Endothelial cell of umbilical vein (primary cell): Measurements from ENCODE around the gene ALG12. TPM values are rescaled to one million over a fixed set of nuclear protein-coding genes. Genes with fewer than 3 reads are reported as not detected.

Experiments used
- BruUV-seq: library from RNA; stranded (reverse); fragments of 400-500 nt; replicated peaks from 2 replicates; lab custom pipeline; 2021; lab: Mats Ljungman, UMichigan
- CTCF ChIA-PET: fragments of 300-600, 350-600 bp; sonication (Branson Sonifier 250); formaldehyde crosslinking; loops from one replicate; lab custom pipeline; 2021; ENCODE audit warnings: antibody characterized with exemption, inconsistent platforms; lab: Charles Lee
- POLR2A ChIA-PET: fragments of 300-600, 350-600 bp; sonication (Branson Sonifier 250); formaldehyde crosslinking; loops from one replicate; lab custom pipeline; 2021; ENCODE audit warnings: antibody characterized with exemption, inconsistent platforms; lab: Charles Lee
- DNase-seq: peaks from one replicate; pipeline ENCODE4 v3.0.0-alpha.2; 2011; ENCODE audit warnings: low read depth, low spot score
- FAIRE-seq: peaks from 2 replicates; lab custom pipeline; 2011; peaks lifted over from hg19 to GRCh38; lab: Jason Lieb, UNC
- H2AFZ ChIP-seq: 2 replicates; pipeline ENCODE4 v1.6.0; 2012; ENCODE audit warnings: low read depth, low read length, control low read depth, inconsistent platforms
- H3K27ac ChIP-seq: 2 replicates; pipeline ENCODE4 v1.5.1; 2011; ENCODE audit warnings: low read depth, mild to moderate bottlenecking, control low read depth, low read length, moderate library complexity; ENCODE audit not compliant: insufficient read depth
- H3K27me3 ChIP-seq, 2 experiments: 2 replicates each; pipeline versions ENCODE4 v1.6.0 to v1.6.1; 2011; ENCODE audit warnings: low read length in 2 of 2, mixed read lengths in 1 of 2; ENCODE audit not compliant: control insufficient read depth in 2 of 2, insufficient read depth in 2 of 2
- H3K36me3 ChIP-seq, 2 experiments: 2 replicates in 1 of 2; 3 replicates in 1 of 2; pipeline ENCODE4 v1.5.1; 2011; ENCODE audit warnings: low read length in 2 of 2, mild to moderate bottlenecking in 1 of 2, moderate library complexity in 1 of 2; ENCODE audit not compliant: control insufficient read depth in 2 of 2, insufficient read depth in 2 of 2; ENCODE audit errors: extremely low read depth in 1 of 2
- H3K4me1 ChIP-seq: 3 replicates; pipeline ENCODE4 v1.5.1; 2011; ENCODE audit warnings: mild to moderate bottlenecking, low read length; ENCODE audit not compliant: control insufficient read depth, insufficient read depth; ENCODE audit errors: extremely low read depth
- H3K4me2 ChIP-seq: 2 replicates; pipeline ENCODE4 v1.6.1; 2011; ENCODE audit warnings: low read length, control low read depth, mixed read lengths; ENCODE audit not compliant: insufficient read depth
- H3K4me3 ChIP-seq, 3 experiments: fragments of 200-600 bp in 1 of 3; sonication (generic), shearing (Covaris generic) in 1 of 3; replicated peaks in 1 of 3; 2 replicates each; pipeline ENCODE4 v1.5.1; 2011 to 2016; ENCODE audit warnings: control low read depth in 3 of 3, low read length in 3 of 3, mild to moderate bottlenecking in 2 of 3, inconsistent platforms in 1 of 3, low read depth in 1 of 3, moderate library complexity in 1 of 3; ENCODE audit not compliant: insufficient read depth in 1 of 3
- H3K79me2 ChIP-seq: 2 replicates; pipeline ENCODE4 v1.6.0; 2012; ENCODE audit warnings: low read length, inconsistent platforms; ENCODE audit not compliant: control insufficient read depth, insufficient read depth
- H3K9ac ChIP-seq: replicated peaks from 2 replicates; pipeline ENCODE3; 2011; ENCODE audit warnings: low read length, control low read depth; ENCODE audit not compliant: insufficient read depth; ENCODE audit errors: extremely low read depth
- H3K9me1 ChIP-seq: replicated peaks from 3 replicates; pipeline ENCODE4 v1.6.0; 2011; ENCODE audit warnings: mild to moderate bottlenecking, low read length; ENCODE audit not compliant: control insufficient read depth, insufficient read depth; ENCODE audit errors: extremely low read depth
- H3K9me3 ChIP-seq: replicated peaks from 2 replicates; pipeline ENCODE4 v1.5.1; 2012; ENCODE audit warnings: low read length, inconsistent platforms; ENCODE audit not compliant: control insufficient read depth, insufficient read depth
- H4K20me1 ChIP-seq: replicated peaks from 2 replicates; pipeline ENCODE3; 2011; ENCODE audit warnings: mild to moderate bottlenecking, low read length; ENCODE audit not compliant: control insufficient read depth, insufficient read depth; ENCODE audit errors: extremely low read depth
- EZH2 ChIP-seq: IDR thresholded peaks from 2 replicates; pipeline ENCODE4 v1.6.1; 2012; ENCODE audit warnings: borderline replicate concordance, low read depth, mild to moderate bottlenecking, moderate library complexity, low read length, inconsistent platforms; ENCODE audit not compliant: severe bottlenecking
- FOS ChIP-seq: IDR thresholded peaks from 2 replicates; pipeline ENCODE4 v1.6.1; 2011; ENCODE audit warnings: mild to moderate bottlenecking, low read length, moderate library complexity, borderline replicate concordance; ENCODE audit not compliant: insufficient read depth
- GATA2 ChIP-seq: IDR thresholded peaks from 2 replicates; pipeline ENCODE4 v1.7.0; 2011; ENCODE audit warnings: low read depth, mild to moderate bottlenecking, moderate library complexity, mixed read lengths, low read length; ENCODE audit not compliant: insufficient read length, insufficient read depth
- JUN ChIP-seq: IDR thresholded peaks from 2 replicates; pipeline ENCODE4 v1.6.1; 2011; ENCODE audit warnings: borderline replicate concordance, low read depth; ENCODE audit not compliant: insufficient read length, insufficient read depth
- MYC ChIP-seq: IDR thresholded peaks from one replicate; pipeline ENCODE4 v1.6.1; 2011; ENCODE audit warnings: mild to moderate bottlenecking, low read depth, low read length
- POLR2A ChIP-seq: IDR thresholded peaks from 2 replicates; pipeline ENCODE4 v1.6.1; 2012; ENCODE audit warnings: low read depth, mild to moderate bottlenecking, control low read depth, low read length
- POLR2AphosphoS5 ChIP-seq: IDR thresholded peaks from 2 replicates; pipeline ENCODE4 v1.6.1; 2012; ENCODE audit warnings: low read depth, mild to moderate bottlenecking, control low read depth, low read length, moderate library complexity; ENCODE audit not compliant: insufficient read depth
- dilution Hi-C: fragments of 300-500 bp; cut with MboI; formaldehyde crosslinking; loops from one replicate; pipeline ENCODE4 v1.15.0; 2019; ENCODE audit warnings: low sequenced_read_pairs; ENCODE audit not compliant: extremely low pct_ligation_motif_present
- intact Hi-C: fragments of 100-400 bp; cut with micrococcal nuclease; formaldehyde crosslinking; loops from one replicate; pipeline ENCODE4 v1.10.0; 2022
- polyA plus RNA-seq, 4 experiments: library from polyadenylated mRNA; depleted of rRNA in 3 of 4; stranded (reverse) in 3 of 4; unstranded in 1 of 4; fragments of >200 nt; gene quantifications; 2 replicates each; pipeline versions ENCODE4 v1.2.1 to v1.2.3, GENCODE V29; 2011 to 2012; ENCODE audit warnings: missing spikeins in 1 of 4
- total RNA-seq: library from RNA; stranded (reverse); gene quantifications from 2 replicates; pipeline ENCODE4 v1.2.3, GENCODE V29; 2021
- TF ChIP-seq, protein P1 (sequence below): IDR thresholded peaks from 2 replicates; pipeline ENCODE4 v1.6.1; 2011; ENCODE audit not compliant: insufficient read depth, insufficient read length
- TF ChIP-seq, protein P2 (sequence below), 2 donors: IDR thresholded peaks; 1 replicate in 1 of 2; 2 replicates in 1 of 2; pipeline ENCODE4 v1.5.1; 2011; ENCODE audit warnings: low read length in 2 of 2, mild to moderate bottlenecking in 2 of 2, moderate library complexity in 2 of 2, control low read depth in 1 of 2, inconsistent platforms in 1 of 2, low read depth in 1 of 2; ENCODE audit not compliant: insufficient read depth in 1 of 2; ENCODE audit errors: extremely low read depth in 1 of 2

The ALG12 gene
- total and polyA plus RNA-seq, 2 donors (not counting 3 experiments of a cell fraction or from before 2014, with no cell fraction given): 14.6 to 18.0 TPM

DNA sequence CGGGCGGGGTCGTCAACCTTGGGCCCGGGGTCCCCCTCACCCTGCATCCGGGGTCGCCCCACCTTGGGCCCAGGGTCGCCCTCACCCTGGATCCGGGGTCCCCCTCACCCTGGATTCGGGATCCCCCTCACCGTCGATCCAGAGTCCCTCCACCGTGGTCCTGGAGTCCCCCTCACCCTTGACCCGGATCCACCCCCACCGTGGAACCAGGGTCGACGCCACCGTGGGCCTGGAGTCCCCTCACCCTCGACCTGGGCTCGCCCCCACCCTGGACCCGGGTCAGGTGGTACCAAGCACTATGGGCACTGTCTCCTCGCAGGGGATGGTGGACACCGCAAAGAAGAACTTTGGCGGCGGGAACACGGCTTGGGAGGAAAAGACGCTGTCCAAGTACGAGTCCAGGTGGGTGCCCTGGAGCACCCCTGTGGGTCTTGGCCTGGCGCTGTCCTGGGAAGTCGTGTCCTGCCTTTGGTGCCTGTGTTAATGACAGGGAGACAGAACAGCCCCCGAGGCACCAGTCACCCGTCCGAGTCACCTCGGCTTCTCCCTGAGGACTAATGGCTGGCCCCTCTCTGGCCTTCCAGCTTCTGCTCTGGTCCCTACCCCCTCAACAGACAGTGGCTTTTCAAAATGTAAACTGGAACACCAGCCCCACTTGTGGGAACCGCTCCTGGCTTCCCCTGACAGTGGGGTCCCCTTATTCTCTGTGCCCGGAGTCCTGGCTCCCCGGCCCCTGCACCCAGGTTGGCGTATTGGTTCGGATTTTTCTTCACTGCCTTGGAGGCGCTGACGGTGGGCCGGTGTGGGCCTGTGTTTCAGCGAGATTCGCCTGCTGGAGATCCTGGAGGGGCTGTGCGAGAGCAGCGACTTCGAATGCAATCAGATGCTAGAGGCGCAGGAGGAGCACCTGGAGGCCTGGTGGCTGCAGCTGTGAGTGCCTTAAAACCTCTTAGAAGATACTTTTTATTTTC lies 958 bp upstream of the ALG12 start:
- intact Hi-C loops (loop anchor here (1.0 kb wide), 4 partner anchors 41 to 152 kb away; partner anchors contain the start of genes BRD1, PIM3 and ZBED4), dilution Hi-C loops (no loop called here)
- peak; percentile 50 for FAIRE-seq
- peaks cover 14% of the 10 kb centered on the region for H3K4me1 ChIP-seq
- DNase-seq: no peak
- peaks cover 4% of the 10 kb centered on the region for H3K79me2 ChIP-seq
- peak overlapping the region; percentile 25 for H3K27ac ChIP-seq
- H3K4me2 ChIP-seq: peak overlapping the region; percentile 81
- no peaks in the 10 kb centered on the region for H4K20me1 ChIP-seq
- H3K36me3 ChIP-seq: peaks cover 2 to 8% of the 10 kb centered on the region in 2 experiments
- H2AFZ ChIP-seq: peak overlapping the region; percentile 85
- peak overlapping the region; percentile 73 for H3K9ac ChIP-seq
- TSS peak; percentile 30 for BruUV-seq
- POLR2A ChIA-PET: interaction anchor here (1.5 kb wide), 1 partner anchor 201 kb away, joined by 3 read pairs; no protein-coding TSS in a partner anchor
- TF ChIP-seq POLR2A (no peak), POLR2AphosphoS5 (no peak), FOS (no peak), MYC (no peak), JUN (no peak), EZH2 (no peak), GATA2 (no peak)
- TF ChIP-seq, protein P1, sequence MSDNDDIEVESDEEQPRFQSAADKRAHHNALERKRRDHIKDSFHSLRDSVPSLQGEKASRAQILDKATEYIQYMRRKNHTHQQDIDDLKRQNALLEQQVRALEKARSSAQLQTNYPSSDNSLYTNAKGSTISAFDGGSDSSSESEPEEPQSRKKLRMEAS: no peak
- TF ChIP-seq, protein P2, sequence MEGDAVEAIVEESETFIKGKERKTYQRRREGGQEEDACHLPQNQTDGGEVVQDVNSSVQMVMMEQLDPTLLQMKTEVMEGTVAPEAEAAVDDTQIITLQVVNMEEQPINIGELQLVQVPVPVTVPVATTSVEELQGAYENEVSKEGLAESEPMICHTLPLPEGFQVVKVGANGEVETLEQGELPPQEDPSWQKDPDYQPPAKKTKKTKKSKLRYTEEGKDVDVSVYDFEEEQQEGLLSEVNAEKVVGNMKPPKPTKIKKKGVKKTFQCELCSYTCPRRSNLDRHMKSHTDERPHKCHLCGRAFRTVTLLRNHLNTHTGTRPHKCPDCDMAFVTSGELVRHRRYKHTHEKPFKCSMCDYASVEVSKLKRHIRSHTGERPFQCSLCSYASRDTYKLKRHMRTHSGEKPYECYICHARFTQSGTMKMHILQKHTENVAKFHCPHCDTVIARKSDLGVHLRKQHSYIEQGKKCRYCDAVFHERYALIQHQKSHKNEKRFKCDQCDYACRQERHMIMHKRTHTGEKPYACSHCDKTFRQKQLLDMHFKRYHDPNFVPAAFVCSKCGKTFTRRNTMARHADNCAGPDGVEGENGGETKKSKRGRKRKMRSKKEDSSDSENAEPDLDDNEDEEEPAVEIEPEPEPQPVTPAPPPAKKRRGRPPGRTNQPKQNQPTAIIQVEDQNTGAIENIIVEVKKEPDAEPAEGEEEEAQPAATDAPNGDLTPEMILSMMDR (IDR thresholded peaks at IDR 0.05; ENCODE audit: extremely low read depth in 1 of 2, insufficient read depth in 1 of 2, low read depth in 1 of 2, low read length in 2 of 2): no peak
- peak overlapping the region; percentile 48 to 67 (median 62) for H3K4me3 ChIP-seq
- H3K9me3 ChIP-seq: no peaks in the 10 kb centered on the region
- CTCF ChIA-PET: interaction anchor here (0.9 to 1.5 kb wide), 2 partner anchors 47 to 111 kb away, joined by 3 to 6 read pairs; no protein-coding TSS in a partner anchor
- no peaks in the 10 kb centered on the region for H3K27me3 ChIP-seq
- no peaks in the 10 kb centered on the region for H3K9me1 ChIP-seq
